HG03378 (cell line): ENCODE results near the gene DPEP1.
"Not testable (repeated sequence)": the region's sequence is repeated elsewhere in the genome, so short reads cannot be mapped to it uniquely, and the experiment has no call there.

Source experiments
- ATAC-seq: cut with Tn5 transposase; IDR thresholded peaks from one replicate; pipeline ENCODE4 v1.9.1; 2021; ENCODE audit warnings: mild to moderate bottlenecking, moderate library complexity; ENCODE audit not compliant: unreplicated experiment

The DPEP1 gene

GRCh38 chr16:89613231-89613953 is at the start of gene DPEP1:
Gene DPEP1, plus strand, starts transcription at chr16:89613642. Its CDS starts 16,769 bp downstream, at chr16:89630411.
- no peak for ATAC-seq

GRCh38 chr16:89564476-89565255 is 48.8 kb upstream of the DPEP1 start:
- no peak for ATAC-seq

- no peak for ATAC-seq
Measured at GRCh38 chr16:89565256-89565505, 48.3 kb upstream of the DPEP1 start.

- no peak for ATAC-seq
Measured at GRCh38 chr16:89565506-89566372, 47.7 kb upstream of the DPEP1 start.

GRCh38 chr16:89567656-89568594 is 45.5 kb upstream of the DPEP1 start:
- no peak for ATAC-seq

GRCh38 chr16:89569506-89570341 is 43.7 kb upstream of the DPEP1 start:
- ATAC-seq: no peak

- ATAC-seq: no peak
Measured at GRCh38 chr16:89570342-89570923, 43.0 kb upstream of the DPEP1 start.

GRCh38 chr16:89570983-89571598 is 42.4 kb upstream of the DPEP1 start:
- not testable (repeated sequence) for ATAC-seq

GRCh38 chr16:89571636-89572035 is 41.8 kb upstream of the DPEP1 start:
- ATAC-seq: no peak

- ATAC-seq: no peak
Measured at GRCh38 chr16:89572073-89572484, 41.4 kb upstream of the DPEP1 start.

GRCh38 chr16:89572485-89573205 is 40.8 kb upstream of the DPEP1 start:
- no peak for ATAC-seq

- ATAC-seq: no peak
Measured at GRCh38 chr16:89573826-89574680, 39.4 kb upstream of the DPEP1 start.

- no peak for ATAC-seq
Measured at GRCh38 chr16:89574681-89575246, 38.7 kb upstream of the DPEP1 start.

- no peak for ATAC-seq
Measured at GRCh38 chr16:89575247-89576152, 37.9 kb upstream of the DPEP1 start, which contains the start of gene CPNE7. Gene CPNE7, plus strand, starts transcription at chr16:89575758. Its CDS starts 140 bp downstream, at chr16:89575898.

GRCh38 chr16:89576153-89577054 is 37.0 kb upstream of the DPEP1 start:
- ATAC-seq: no peak
